PC-3 (cell line): ENCODE results near the gene GSDME. TPM values are rescaled to one million over a fixed set of nuclear protein-coding genes. Genes with fewer than 3 reads are reported as not detected.

Experiments used
- ATAC-seq: fragments of 200-7000 bp; cut with Tn5 transposase; 2 replicates; pipeline ENCODE4 v1.9.1; 2020; ENCODE audit warnings: mild to moderate bottlenecking, moderate library complexity
- BruUV-seq: library from RNA; stranded (reverse); fragments of 400-500 nt; replicated peaks from 2 replicates; lab custom pipeline; 2021; lab: Mats Ljungman, UMichigan
- CTCF ChIA-PET: fragments of 300-600 bp; sonication (Branson Sonifier 250); formaldehyde crosslinking; loops from one replicate; lab custom pipeline; 2022; ENCODE audit warnings: antibody characterized with exemption; lab: Charles Lee
- POLR2A ChIA-PET: fragments of 300-600 bp; sonication (Branson Sonifier 250); formaldehyde crosslinking; loops from one replicate; lab custom pipeline; 2022; ENCODE audit warnings: antibody characterized with exemption; ENCODE audit not compliant: unreplicated experiment; lab: Charles Lee
- DNase-seq: peaks from one replicate; pipeline ENCODE4 v3.0.0-alpha.2; 2015
- H2AFZ ChIP-seq: fragments of 300-600 bp; sonication (generic); 2 replicates; pipeline ENCODE4 v1.6.0; 2016; ENCODE audit warnings: antibody characterized with exemption, low read length
- H3F3A ChIP-seq: fragments of 300-600 bp; sonication (generic); one replicate; pipeline ENCODE4 v1.6.0; 2017; ENCODE audit warnings: antibody characterized with exemption, low read length, control low read depth, mild to moderate bottlenecking; ENCODE audit not compliant: unreplicated experiment
- H3K27ac ChIP-seq: fragments of 300-600 bp; sonication (generic); 2 replicates; pipeline ENCODE4 v1.5.1; 2016; ENCODE audit warnings: mild to moderate bottlenecking, low read length
- H3K27me3 ChIP-seq: fragments of 300-600 bp; sonication (generic); 2 replicates; pipeline ENCODE4 v1.6.1; 2016; ENCODE audit warnings: low read length, mixed read lengths
- H3K36me3 ChIP-seq: fragments of 300-600 bp; sonication (generic); 2 replicates; pipeline ENCODE4 v1.6.1; 2016; ENCODE audit warnings: low read depth, mixed run types, low read length, mixed read lengths
- H3K4me1 ChIP-seq: fragments of 300-600 bp; sonication (generic); 2 replicates; pipeline ENCODE4 v1.5.1; 2016; ENCODE audit warnings: low read length; ENCODE audit not compliant: insufficient read depth
- H3K4me2 ChIP-seq: fragments of 300-600 bp; sonication (generic); 2 replicates; pipeline ENCODE4 v1.6.0; 2016; ENCODE audit warnings: low read length
- H3K4me3 ChIP-seq: fragments of 300-600 bp; sonication (generic); 2 replicates; pipeline ENCODE4 v1.5.1; 2016; ENCODE audit warnings: mild to moderate bottlenecking, low read length, mixed read lengths
- H3K79me2 ChIP-seq: fragments of 300-600 bp; sonication (generic); 2 replicates; pipeline ENCODE4 v1.6.1; 2017; ENCODE audit warnings: low read length, mixed read lengths
- H3K9ac ChIP-seq: fragments of 300-600 bp; sonication (generic); 2 replicates; pipeline ENCODE4 v1.6.0; 2016; ENCODE audit warnings: mild to moderate bottlenecking, low read length
- H3K9me2 ChIP-seq: fragments of 300-600 bp; sonication (generic); replicated peaks from 2 replicates; pipeline ENCODE4 v1.6.1; 2016; ENCODE audit warnings: mixed run types, low read length, mixed read lengths
- H3K9me3 ChIP-seq: fragments of 300-600 bp; sonication (generic); 2 replicates; pipeline ENCODE4 v1.6.1; 2016; ENCODE audit warnings: low read length, mixed read lengths
- H4K20me1 ChIP-seq: fragments of 300-600 bp; sonication (generic); 2 replicates; pipeline ENCODE4 v1.6.1; 2016; ENCODE audit warnings: low read length, mixed read lengths
- CTCF ChIP-seq: fragments of 300-600 bp; sonication (generic); conservative IDR thresholded peaks from 2 replicates; pipeline ENCODE4 v1.5.1; 2017; ENCODE audit warnings: antibody characterized with exemption, low read depth, mild to moderate bottlenecking, low read length
- EZH2 ChIP-seq: fragments of 300-600 bp; sonication (generic); IDR thresholded peaks from one replicate; pipeline ENCODE4 v1.6.1; 2017; ENCODE audit warnings: antibody characterized with exemption, mild to moderate bottlenecking, low read length; ENCODE audit not compliant: unreplicated experiment
- EZH2phosphoT487 ChIP-seq: fragments of 300-600 bp; sonication (generic); IDR thresholded peaks from 2 replicates; pipeline ENCODE4 v1.6.1; 2018; ENCODE audit warnings: mild to moderate bottlenecking, antibody characterized with exemption, low read length, borderline replicate concordance
- intact Hi-C: fragments of 100-400 bp; cut with micrococcal nuclease; formaldehyde crosslinking; loops from 2 replicates; pipeline ENCODE4 v1.9.0; 2023
- total RNA-seq: library from RNA; depleted of rRNA; stranded (reverse); fragments of >200 nt; gene quantifications from 2 replicates; pipeline ENCODE4 v1.2.3, GENCODE V29; 2014

GSDME gene
- total RNA-seq, 1 experiment from 2014 or later: 12.0 TPM

DNA sequence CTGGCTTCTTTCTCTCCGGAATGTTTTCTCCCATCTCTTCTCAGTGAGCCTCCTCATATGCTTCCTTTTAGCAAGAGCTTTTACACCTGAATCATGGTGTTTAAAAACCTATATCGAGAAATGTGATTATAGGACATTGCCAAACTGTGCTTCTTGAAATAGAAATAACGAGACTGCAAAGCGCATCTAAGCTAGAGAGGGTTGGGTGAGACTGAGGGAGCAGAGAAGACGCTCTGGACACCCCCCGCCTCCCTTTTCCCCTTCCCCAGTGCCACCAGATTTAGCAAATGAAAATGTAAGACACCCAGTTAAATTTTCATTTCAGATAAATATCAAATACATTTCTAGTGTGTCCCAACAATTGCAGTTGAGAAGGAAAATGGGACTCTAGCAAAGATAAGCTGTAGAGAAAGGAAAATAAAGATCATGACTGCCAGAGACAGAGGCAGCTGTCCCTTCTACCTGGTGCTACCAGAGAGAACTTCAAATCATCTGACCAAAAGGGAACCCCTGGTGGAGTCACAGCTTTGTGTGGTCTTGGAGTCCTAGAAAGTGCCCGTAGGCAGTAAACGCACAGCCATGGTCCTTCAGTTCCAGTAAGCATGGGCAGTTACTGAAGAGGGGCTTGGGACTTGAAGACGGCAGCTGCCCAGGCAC is 14.6 kb downstream of the GSDME start:
- H3F3A ChIP-seq: no peaks in the 10 kb centered on the region
- ATAC-seq (no peak), DNase-seq (no peak)
- H3K4me3 ChIP-seq: no peak overlapping the region
- TF ChIP-seq EZH2 (no peak), CTCF (no peak), EZH2phosphoT487 (no peak)
- H4K20me1 ChIP-seq: no peaks in the 10 kb centered on the region
- ChIA-PET POLR2A (no interaction called here), CTCF (no interaction called here)
- H3K79me2 ChIP-seq: no peaks in the 10 kb centered on the region
- peaks cover 11% of the 10 kb centered on the region for H3K4me1 ChIP-seq
- intact Hi-C loops: no loop called here
- no peak overlapping the region for H3K4me2 ChIP-seq
- H3K9ac ChIP-seq: no peak overlapping the region
- no peak overlapping the region for H2AFZ ChIP-seq
- BruUV-seq: no TSS peak
- 0 out of 2 replicates have a peak, but pooled peaks cover 8% of the 10 kb centered on the region for H3K36me3 ChIP-seq
- H3K9me2 ChIP-seq: no peaks in the 10 kb centered on the region
- peak overlapping the region; percentile 22; the same call in 1 of the 2 replicates for H3K27ac ChIP-seq
- H3K27me3 ChIP-seq: no peaks in the 10 kb centered on the region
- H3K9me3 ChIP-seq: no peaks in the 10 kb centered on the region

GRCh38 chr7:24741679-24742505 is 15.4 kb downstream of the GSDME start:
- Histone ChIP-seq H3K9me2 (no peaks in the 10 kb centered on the region), H3K79me2 (no peaks in the 10 kb centered on the region), H3F3A (no peaks in the 10 kb centered on the region), H3K27ac (peak overlapping the region; percentile 22; the same call in 1 of the 2 replicates), H3K9me3 (no peaks in the 10 kb centered on the region), H2AFZ (0 out of 2 replicates have a peak overlapping the region, but pooled peaks have one; percentile 39), H3K36me3 (0 out of 2 replicates have a peak, but pooled peaks cover 8% of the 10 kb centered on the region), H3K4me1 (peaks cover 11% of the 10 kb centered on the region), H4K20me1 (no peaks in the 10 kb centered on the region), H3K4me2 (no peak overlapping the region), H3K4me3 (no peak overlapping the region), H3K9ac (no peak overlapping the region), H3K27me3 (no peaks in the 10 kb centered on the region)
- no TSS peak for BruUV-seq
- POLR2A ChIA-PET: no interaction called here
- ATAC-seq (peak; percentile 71), DNase-seq (peak; percentile 63)
- TF ChIP-seq EZH2phosphoT487: no peak
- TF ChIP-seq CTCF: no peak
- TF ChIP-seq EZH2: no peak
- CTCF ChIA-PET: interaction anchor here (0.5 kb wide), 1 partner anchor 13 kb away, joined by 4 read pairs; no protein-coding TSS in a partner anchor
- intact Hi-C loops: no loop called here
